GM12873 (cell line): ENCODE measurements around the gene CEP250.

ENCODE experiments used
- CTCF ChIP-seq: IDR thresholded peaks from 2 replicates; pipeline ENCODE4 v1.5.1; 2012; ENCODE audit warnings: low read depth, mild to moderate bottlenecking, moderate library complexity, low read length, control low read depth; ENCODE audit not compliant: insufficient read depth; ENCODE audit errors: missing control alignments

Gene CEP250

GRCh38 chr20:35541118-35541782 is 85.9 kb downstream of the CEP250 start:
- no peak for TF ChIP-seq CTCF

- no peak for TF ChIP-seq CTCF
Observed at GRCh38 chr20:35541783-35542662, 86.6 kb downstream of the CEP250 start, which contains the start of gene ERGIC3. Gene ERGIC3, plus strand, starts transcription at chr20:35542078. Its CDS starts 20 bp downstream, at chr20:35542098.

GRCh38 chr20:35542990-35543389 is 87.6 kb downstream of the CEP250 start:
- no peak for TF ChIP-seq CTCF

- no peak for TF ChIP-seq CTCF
Observed at GRCh38 chr20:35544436-35544835, 89.0 kb downstream of the CEP250 start.

- no peak for TF ChIP-seq CTCF
Observed at GRCh38 chr20:35546127-35546526, 90.7 kb downstream of the CEP250 start.

GRCh38 chr20:35547329-35547728 is 91.9 kb downstream of the CEP250 start:
- no peak for TF ChIP-seq CTCF

GRCh38 chr20:35551503-35551902 is 96.1 kb downstream of the CEP250 start:
- TF ChIP-seq CTCF: no peak
